GM10266 (cell line): ENCODE measurements around the gene KCNK17.

Source experiments
- DNase-seq: peaks from one replicate; pipeline ENCODE4 v3.0.0; 2012; ENCODE audit errors: extremely low spot score
- TF ChIP-seq, protein P1 (sequence below): IDR thresholded peaks from 2 replicates; pipeline ENCODE4 v1.5.1; 2012; ENCODE audit warnings: mild to moderate bottlenecking, low read depth; ENCODE audit not compliant: control insufficient read depth, insufficient read depth; ENCODE audit errors: missing control alignments

Gene KCNK17

DNA sequence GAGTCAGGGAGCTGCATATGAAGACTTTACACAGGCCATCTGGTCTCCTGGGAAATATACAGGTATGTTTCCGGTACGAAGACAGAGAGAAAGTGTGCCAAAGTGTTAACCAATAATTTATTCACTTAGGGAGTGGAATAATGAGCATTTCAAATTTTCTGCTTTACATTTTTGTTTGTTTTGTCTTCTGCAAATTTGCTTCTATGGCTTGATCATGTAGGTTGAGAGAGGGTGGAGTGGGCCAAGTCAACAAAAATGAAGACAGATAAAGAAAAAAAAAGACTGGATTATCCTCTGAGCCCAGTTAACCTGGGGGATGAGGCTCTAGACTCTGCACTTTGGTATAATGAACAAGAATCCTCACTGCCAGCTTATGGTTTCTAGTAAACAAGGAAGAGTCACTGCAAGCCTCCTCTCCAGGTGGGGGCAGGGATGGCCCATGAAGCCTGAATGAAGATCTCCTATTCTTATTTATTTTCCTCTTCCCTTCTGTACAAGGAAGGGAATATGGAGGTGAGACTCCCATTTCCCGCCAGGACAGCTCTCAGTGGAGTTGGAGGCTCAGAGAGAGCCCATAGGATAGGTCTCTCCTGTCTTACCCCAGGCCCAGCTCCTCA, 37.7 kb downstream of the KCNK17 start:
- TF ChIP-seq, protein P1, sequence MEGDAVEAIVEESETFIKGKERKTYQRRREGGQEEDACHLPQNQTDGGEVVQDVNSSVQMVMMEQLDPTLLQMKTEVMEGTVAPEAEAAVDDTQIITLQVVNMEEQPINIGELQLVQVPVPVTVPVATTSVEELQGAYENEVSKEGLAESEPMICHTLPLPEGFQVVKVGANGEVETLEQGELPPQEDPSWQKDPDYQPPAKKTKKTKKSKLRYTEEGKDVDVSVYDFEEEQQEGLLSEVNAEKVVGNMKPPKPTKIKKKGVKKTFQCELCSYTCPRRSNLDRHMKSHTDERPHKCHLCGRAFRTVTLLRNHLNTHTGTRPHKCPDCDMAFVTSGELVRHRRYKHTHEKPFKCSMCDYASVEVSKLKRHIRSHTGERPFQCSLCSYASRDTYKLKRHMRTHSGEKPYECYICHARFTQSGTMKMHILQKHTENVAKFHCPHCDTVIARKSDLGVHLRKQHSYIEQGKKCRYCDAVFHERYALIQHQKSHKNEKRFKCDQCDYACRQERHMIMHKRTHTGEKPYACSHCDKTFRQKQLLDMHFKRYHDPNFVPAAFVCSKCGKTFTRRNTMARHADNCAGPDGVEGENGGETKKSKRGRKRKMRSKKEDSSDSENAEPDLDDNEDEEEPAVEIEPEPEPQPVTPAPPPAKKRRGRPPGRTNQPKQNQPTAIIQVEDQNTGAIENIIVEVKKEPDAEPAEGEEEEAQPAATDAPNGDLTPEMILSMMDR = no peak
- DNase-seq = no peak

DNA sequence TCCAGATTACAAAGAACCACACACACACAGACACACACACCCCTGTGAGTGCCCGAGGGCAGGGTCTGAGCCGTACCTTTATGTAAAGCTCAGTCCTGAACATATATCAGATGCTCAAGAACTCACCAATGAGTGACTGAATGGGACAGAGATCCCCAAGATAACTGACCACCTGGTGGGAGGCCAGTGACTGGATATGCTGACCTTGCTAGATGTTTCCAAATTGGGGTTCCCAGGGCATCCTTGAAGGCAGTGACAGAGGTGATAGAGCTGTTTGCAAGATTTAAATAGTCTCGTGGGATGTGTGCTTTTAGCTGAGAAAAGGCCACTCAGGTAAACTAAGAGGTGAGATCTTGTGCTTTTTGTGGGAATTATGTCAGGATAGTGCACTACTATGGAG, 39.3 kb downstream of the KCNK17 start:
- TF ChIP-seq, protein P1 = no peak
- no peak for DNase-seq

- TF ChIP-seq, protein P1 = no peak
- no peak for DNase-seq
These were observed 39.7 kb downstream of the KCNK17 start for GRCh38 chr6:39274471-39274870.

DNA sequence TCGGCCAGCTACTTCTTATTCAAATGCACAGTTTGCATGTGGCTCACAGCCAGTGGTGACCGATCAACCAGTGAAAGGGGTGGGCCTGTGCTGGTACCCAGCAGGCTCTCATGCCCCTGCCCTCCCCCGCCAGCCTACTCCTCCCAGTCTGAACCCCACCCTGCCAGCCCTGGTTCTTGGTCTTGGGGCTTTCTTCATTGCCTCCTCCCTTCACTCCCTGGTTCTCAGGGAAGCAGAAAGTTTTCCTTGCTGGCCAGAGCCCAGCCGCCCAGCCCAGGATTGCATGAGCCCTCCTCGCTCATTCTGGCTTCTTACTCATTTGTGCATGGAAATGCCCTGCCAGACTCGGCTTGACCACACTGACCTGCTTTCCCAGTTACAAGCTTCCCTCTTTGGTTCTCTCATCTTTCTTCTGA, 40.8 kb downstream of the KCNK17 start:
- TF ChIP-seq, protein P1 = no peak
- DNase-seq = no peak

- no peak for DNase-seq
- TF ChIP-seq, protein P1 = no peak
These were observed 44.3 kb downstream of the KCNK17 start for GRCh38 chr6:39269961-39270360.

- TF ChIP-seq, protein P1 = no peak
- no peak for DNase-seq
These were observed 45.5 kb downstream of the KCNK17 start for GRCh38 chr6:39268721-39269120.

DNA sequence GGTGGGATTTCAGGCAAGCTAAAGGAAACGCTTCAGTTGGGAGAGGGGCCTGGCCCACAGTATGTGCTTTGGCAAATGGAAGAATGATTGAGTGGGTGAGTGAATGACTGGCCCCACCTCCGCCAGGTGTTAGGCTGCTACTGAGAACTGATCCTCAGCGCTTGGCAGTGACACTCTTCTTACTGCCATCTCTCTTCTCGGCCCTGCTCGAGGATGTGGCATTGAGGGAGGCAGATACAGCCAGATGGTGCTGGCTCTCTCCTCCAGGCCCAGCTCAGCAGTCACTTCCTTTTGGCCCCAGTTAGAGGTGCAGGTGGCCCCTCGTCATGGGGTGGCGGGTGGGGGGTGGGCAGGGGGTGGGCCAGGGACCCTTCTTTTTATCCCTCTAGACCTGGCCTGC, 46.0 kb downstream of the KCNK17 start:
- no peak for DNase-seq
- TF ChIP-seq, protein P1 = no peak
